RKO (cell line): ENCODE data around the gene STK35.

Experiments used
- DNase-seq: peaks from one replicate; pipeline ENCODE4 v3.0.0-alpha.2; 2016; ENCODE audit warnings: low spot score

Gene STK35

GRCh38 chr20:2108498-2108897 is 6.9 kb downstream of the STK35 start:
- DNase-seq, result no peak

DNA sequence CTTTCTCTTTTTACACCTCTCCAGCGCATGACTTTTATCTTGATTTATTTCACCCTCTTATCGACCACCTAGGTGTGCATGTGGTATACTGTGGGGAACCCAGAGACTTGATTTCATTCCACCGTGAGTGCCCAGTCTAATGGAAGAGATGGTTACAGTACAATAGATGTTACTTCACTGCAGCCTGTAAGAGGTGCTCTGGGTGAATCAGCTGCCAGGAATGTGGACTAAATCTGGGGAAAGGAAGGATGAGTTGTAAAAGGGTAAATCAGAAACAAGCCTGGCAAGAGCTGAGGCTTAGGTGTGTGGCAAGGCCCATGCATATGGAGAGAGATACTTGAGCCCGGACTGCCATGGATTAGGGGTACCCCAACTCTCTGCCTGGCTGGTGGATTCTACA is 7.4 kb downstream of the STK35 start:
- peak; percentile 45 for DNase-seq

- no peak for DNase-seq
These were observed 8.0 kb downstream of the STK35 start for GRCh38 chr20:2109425-2110210.

DNA sequence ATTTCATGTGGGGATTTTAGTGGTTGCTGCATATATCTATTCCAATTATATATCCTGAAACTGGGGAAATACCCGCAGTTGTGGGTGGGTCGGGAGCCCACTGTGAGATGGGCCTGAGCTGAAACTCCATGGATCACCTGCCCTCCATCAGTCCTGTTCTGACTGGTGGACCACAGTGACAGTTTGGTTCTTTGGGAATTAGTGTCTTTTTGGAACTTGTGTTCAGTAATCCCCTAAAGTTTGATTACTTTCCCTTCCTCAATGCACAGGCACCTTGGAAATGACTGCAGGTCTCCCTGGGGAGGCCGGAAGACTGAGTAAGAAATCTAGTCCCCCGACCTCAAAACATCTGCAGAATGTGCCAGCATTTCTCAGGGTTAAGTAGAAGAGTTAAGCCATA is 11.3 kb downstream of the STK35 start:
- DNase-seq, result no peak

- DNase-seq, result no peak
These were observed 12.7 kb downstream of the STK35 start for GRCh38 chr20:2114127-2114959.

GRCh38 chr20:2114990-2115681 is 13.5 kb downstream of the STK35 start:
- DNase-seq, result no peak

DNA sequence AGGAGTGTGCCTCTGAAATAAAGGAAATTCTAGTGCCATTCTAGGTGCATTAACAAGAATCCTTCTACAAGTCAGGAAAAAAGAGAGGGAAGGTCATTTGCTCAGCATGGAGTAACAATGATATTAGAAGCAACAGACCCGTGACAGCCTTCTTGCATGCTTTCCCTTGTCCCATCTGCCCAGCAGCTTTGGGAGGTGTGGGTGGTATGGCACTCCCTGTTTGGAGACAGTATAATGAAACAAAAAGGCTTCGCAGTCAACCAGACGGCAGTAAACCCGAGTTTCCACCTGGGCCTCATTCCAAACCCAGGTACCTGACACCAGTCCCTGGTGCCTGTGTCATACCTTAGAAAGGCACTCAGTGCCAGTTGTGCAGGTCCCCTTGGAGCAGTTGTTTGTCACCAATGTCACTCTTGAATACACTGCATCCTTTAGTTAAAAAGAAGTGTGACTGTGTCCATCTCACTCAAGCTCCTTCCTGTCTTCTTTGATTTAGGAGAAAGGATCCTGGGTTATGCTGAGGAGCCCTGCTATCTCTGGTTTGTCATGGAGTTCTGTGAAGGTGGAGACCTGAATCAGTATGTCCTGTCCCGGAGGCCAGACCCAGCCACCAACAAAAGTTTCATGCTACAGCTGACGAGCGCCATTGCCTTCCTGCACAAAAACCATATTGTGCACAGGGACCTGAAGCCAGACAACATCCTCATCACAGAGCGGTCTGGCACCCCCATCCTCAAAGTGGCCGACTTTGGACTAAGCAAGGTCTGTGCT is 14.7 kb downstream of the STK35 start:
- DNase-seq, result no peak

GRCh38 chr20:2118783-2119182 is 17.2 kb downstream of the STK35 start:
- DNase-seq, result no peak

DNA sequence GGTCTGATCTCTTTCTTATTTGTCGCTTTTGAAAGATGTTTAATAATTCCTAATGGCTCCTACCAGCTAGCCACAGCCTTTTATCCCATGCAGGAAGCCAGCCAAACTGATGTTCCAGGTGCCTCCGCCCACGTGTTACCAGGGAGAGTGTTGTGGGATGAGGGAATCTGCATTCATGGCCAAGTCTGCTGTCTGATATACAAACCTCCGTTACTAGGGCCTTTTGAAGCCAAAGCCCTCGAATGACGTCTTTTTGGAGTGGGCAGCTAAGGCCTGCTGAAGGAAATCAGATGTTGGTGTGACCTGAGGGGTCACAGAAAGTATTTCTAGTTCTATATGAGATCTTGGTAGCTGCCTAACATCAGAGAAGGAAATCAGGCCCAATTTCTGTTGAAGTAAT is 21.3 kb downstream of the STK35 start:
- no peak for DNase-seq

DNA sequence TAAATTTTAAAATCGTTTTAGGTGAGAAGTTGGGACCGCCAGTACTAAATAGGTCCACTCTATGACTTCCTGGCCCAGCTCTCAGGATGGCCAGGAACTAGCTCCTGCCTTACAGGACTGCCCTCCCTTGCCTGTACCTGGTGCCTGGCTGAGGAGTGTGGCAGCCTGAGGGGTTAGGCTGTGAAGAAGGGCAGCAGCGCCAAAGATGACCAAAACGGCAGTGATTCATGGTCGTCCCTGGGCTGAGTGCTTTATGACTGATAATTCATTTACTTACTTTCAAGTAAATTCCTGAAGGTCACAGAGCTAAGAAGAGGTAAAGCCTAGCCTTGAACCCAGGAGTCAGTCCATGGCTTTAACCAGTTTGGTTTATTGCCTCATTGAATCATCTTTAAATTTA is 22.1 kb downstream of the STK35 start:
- DNase-seq, result no peak

DNA sequence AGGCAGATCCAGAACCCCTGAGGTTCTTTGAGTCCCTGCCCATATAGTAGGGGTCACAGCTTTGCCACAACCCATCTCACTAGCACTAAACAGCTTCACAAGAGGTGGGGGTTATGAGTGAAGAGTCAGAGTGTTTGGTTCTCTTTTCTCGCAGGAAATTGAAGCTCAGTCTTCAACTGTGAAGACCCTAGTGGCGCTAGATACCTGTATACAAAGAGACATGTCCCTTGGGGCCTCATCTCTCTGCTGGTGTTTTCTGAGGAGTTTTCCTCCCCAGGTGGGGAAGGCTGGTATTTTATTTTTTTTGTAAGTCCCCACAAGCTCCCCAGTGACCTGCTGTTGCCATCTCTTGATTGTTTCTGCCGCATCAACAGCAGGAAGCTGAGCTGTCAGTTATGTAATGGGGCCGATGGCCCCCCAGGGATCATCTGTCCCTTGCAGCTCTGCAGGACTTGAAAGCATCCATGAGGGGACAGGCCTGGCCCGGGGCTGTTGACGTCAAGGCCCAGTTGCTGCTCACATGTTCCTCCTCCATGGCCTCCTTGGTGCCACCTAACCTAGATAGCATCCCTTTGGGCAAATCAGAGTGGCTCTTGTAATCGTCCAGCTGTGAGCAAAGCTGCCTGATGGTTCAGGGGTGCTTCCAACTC is 23.1 kb downstream of the STK35 start:
- no peak for DNase-seq

DNA sequence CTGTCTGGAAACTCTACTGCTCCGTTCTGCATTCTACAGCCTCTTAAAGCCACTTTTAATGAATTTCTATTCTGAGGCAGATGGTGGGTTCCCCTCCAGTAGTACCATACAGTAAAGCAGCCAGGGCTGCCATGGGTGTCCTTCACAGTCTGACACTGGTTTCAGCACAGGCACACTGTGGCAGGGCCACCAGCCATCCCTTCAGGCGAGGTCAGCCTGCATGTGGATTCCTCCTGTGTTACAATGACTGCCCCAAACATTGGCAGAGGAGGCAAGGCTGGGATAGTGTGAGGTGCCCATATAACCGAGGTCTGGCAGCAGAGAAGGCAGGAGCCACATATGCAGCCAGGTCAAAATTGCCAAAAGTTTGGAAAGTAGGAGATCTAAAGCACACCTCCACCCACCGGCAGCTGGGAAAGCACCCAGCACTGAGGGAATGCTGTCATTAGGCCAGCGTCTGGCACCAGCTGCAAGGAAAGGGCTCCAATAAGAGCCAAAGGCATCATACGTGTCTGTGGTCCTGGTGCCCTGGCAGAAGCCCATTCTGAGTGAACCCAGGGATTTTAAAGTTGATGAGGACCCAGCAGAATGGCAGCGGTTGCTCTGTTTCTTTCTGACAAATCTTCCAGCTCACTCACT is 24.0 kb downstream of the STK35 start:
- DNase-seq, result no peak

DNA sequence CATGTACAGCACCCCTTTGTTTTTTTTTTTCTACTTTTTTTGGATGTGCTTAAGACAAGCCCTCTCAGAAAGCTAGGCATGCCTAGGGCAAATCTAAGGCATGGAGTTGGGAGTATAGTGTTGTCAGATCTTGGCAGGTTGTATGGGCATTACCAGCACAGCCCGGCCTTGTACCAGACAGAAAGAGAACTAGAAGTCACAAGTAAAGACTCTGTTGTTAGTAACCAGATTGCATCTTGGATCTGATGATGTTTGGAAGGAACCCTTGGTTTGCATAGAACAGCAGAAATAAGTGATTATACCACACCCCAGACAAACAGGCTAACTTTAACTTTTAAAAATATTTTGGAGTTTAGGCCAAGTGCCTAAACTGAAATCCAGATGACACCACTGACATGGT is 25.6 kb downstream of the STK35 start:
- DNase-seq, result no peak

DNA sequence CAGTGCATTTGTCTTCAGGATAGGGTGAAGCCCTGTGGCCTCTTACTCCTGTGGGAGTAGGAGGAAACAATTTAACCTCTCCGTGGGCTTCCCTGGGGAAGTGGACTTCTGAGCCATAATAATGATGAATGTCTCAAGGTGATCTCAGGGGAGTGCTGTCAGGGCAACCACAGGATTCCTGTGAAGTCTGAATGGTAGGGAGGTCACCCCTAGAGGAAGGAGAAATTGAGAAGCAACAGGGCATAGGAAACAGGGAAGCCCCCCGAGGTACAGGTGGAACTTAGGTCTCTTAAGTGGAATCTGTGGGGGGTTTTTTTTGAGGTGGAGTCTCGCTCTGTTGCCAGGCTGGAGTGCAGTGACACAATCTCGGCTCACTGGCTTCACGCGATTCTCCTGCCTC is 26.9 kb downstream of the STK35 start:
- DNase-seq, result no peak

- DNase-seq, result no peak
These were observed 28.5 kb downstream of the STK35 start for GRCh38 chr20:2130062-2130591.

DNA sequence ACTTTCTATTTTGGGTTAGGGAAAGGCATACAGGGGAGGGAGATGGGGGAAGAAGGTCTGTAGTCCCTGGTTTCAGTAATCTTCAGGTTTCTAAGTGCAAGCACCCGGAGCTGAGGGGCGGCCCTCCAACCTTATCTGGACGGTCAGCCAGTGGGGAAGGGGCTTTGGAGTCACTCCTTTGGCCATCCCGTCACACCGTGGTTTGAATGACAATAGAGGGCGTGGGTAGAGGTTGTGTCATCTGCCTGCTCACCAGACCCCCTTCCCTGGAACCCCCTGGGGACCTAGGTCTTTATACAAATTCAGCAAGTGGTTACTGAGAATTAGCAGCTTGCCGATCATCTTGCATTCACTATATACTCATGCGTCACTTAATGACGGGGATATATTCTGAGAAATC is 29.1 kb downstream of the STK35 start:
- DNase-seq, result no peak

GRCh38 chr20:2131366-2131765 is 29.7 kb downstream of the STK35 start:
- DNase-seq, result peak; percentile 82

DNA sequence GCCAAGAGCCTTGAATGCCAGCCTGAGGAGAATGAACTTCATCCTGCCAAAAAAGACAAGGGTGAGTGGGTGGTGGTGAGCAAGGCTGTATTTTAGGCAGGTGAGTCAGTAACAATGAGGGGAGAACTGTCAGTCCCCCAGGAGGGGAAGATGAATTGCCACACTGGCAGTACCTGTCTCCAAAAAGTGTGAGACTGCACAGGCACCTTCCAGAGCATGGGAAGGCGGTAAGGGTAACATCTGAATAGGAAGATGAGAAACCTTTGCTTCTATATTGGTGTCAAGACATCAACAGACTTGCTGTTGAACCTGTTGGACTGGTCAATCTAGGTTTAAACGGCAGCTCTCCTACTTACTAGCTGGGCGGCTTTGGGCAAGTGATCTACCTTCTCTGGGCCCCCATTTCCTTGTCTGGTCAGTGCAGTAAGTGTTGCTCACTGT is 30.9 kb downstream of the STK35 start:
- DNase-seq, result no peak

- DNase-seq, result no peak
These were observed 31.9 kb downstream of the STK35 start for GRCh38 chr20:2133318-2134183.

DNA sequence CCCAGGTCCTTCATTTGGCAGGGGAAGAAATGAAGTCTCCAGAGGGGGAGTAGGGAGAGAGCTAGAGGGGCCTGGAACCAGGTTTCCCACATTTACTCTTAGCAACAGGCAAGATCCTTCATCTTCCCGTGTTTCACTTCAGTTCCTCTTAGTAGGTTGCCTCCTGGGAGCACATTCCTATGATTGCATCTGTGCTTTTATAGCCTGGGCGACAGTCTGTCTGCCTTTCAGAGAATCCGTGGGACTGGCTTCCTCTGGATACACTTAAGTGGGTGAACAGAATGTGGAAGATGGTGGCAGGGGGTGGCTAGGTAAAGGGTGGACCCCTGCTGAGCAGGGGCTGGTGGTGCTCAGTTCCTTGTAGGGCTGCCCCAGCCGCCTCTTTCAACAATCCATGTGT is 33.4 kb downstream of the STK35 start:
- no peak for DNase-seq
